ENCODE results near the gene BAIAP2.

BAIAP2 gene

GRCh38 chr17:81095383-81095762, 60.4 kb downstream of the BAIAP2 start:
- TF ChIP-seq YY1 (IDR thresholded peaks at IDR 0.05; ENCODE audit: low read depth) (no peak), TAF1 (IDR thresholded peaks at IDR 0.05; ENCODE audit: low read depth) (no peak), EGR1 (IDR thresholded peaks at IDR 0.05) (no peak), NFIC (IDR thresholded peaks at IDR 0.05) (no peak), ZBTB7A (IDR thresholded peaks at IDR 0.05; ENCODE audit: low read depth) (no peak), TEAD4 (IDR thresholded peaks at IDR 0.05) (no peak), CEBPB (IDR thresholded peaks at IDR 0.05) (no peak), MAX (IDR thresholded peaks at IDR 0.05) (no peak), REST (IDR thresholded peaks at IDR 0.05; ENCODE audit: low read depth) (no peak), RAD21 (IDR thresholded peaks at IDR 0.05; ENCODE audit: low read depth) (no peak), USF1 (IDR thresholded peaks at IDR 0.05) (no peak), EP300 (IDR thresholded peaks at IDR 0.05; ENCODE audit: borderline replicate concordance) (no peak), TCF12 (IDR thresholded peaks at IDR 0.05; ENCODE audit: low read depth) (no peak), FOXM1 (IDR thresholded peaks at IDR 0.05; ENCODE audit: borderline replicate concordance, low read depth) (no peak), CREB1 (IDR thresholded peaks at IDR 0.05; ENCODE audit: low read depth) (no peak)

- TF ChIP-seq CEBPB (IDR thresholded peaks at IDR 0.05): peak; percentile 72
- TF ChIP-seq FOXM1 (IDR thresholded peaks at IDR 0.05; ENCODE audit: borderline replicate concordance, low read depth): no peak
- TF ChIP-seq NFIC (IDR thresholded peaks at IDR 0.05): no peak
- TF ChIP-seq ZBTB7A (IDR thresholded peaks at IDR 0.05; ENCODE audit: low read depth): no peak
These were observed 61.8 kb downstream of the BAIAP2 start for GRCh38 chr17:81096741-81097133.

- TF ChIP-seq NFIC (IDR thresholded peaks at IDR 0.05) (no peak), CEBPB (IDR thresholded peaks at IDR 0.05) (no peak), CREB1 (IDR thresholded peaks at IDR 0.05; ENCODE audit: low read depth) (no peak), YY1 (IDR thresholded peaks at IDR 0.05; ENCODE audit: low read depth) (no peak), MAX (IDR thresholded peaks at IDR 0.05) (peak; percentile 27; the same call in 1 of the 2 replicates), RAD21 (IDR thresholded peaks at IDR 0.05; ENCODE audit: low read depth) (peak; percentile 76), REST (IDR thresholded peaks at IDR 0.05; ENCODE audit: low read depth) (no peak), FOXM1 (IDR thresholded peaks at IDR 0.05; ENCODE audit: borderline replicate concordance, low read depth) (no peak), TAF1 (IDR thresholded peaks at IDR 0.05; ENCODE audit: low read depth) (no peak), TCF12 (IDR thresholded peaks at IDR 0.05; ENCODE audit: low read depth) (0 out of 2 replicates have a peak, but pooled peaks have one; percentile 24), ZBTB7A (IDR thresholded peaks at IDR 0.05; ENCODE audit: low read depth) (peak; percentile 98), USF1 (IDR thresholded peaks at IDR 0.05) (no peak), TEAD4 (IDR thresholded peaks at IDR 0.05) (0 out of 2 replicates have a peak, but pooled peaks have one; percentile 35), EGR1 (IDR thresholded peaks at IDR 0.05) (peak; percentile 94), EP300 (IDR thresholded peaks at IDR 0.05; ENCODE audit: borderline replicate concordance) (no peak; the same call in 1 of the 2 replicates)
These were observed 62.4 kb downstream of the BAIAP2 start for GRCh38 chr17:81097134-81097942.

DNA sequence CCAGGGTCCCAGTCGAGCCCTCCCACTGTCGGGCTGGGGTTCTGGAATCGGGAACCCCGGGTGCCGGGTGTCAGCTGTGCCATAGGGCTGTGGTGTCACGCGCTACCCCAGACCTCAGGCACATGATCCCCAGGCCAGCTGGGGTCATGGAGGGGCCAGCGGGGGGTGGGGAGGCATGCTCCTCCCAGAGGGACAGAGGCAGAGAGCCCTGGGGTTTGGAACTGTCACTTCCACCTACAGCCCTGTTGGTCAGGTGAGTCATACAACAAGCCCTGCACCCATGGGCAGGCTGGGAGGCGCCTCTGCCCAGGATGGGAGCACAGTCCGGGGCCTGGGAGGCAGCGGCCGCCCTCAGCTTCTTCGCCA, 63.0 kb downstream of the BAIAP2 start:
- TF ChIP-seq NFIC (IDR thresholded peaks at IDR 0.05): no peak
- no peak for TF ChIP-seq CREB1 (IDR thresholded peaks at IDR 0.05; ENCODE audit: low read depth)
- TF ChIP-seq EP300 (IDR thresholded peaks at IDR 0.05; ENCODE audit: borderline replicate concordance): no peak

- TF ChIP-seq RAD21 (IDR thresholded peaks at IDR 0.05; ENCODE audit: low read depth) (no peak), EP300 (IDR thresholded peaks at IDR 0.05; ENCODE audit: borderline replicate concordance) (no peak), CREB1 (IDR thresholded peaks at IDR 0.05; ENCODE audit: low read depth) (no peak), TCF12 (IDR thresholded peaks at IDR 0.05; ENCODE audit: low read depth) (no peak), ZBTB7A (IDR thresholded peaks at IDR 0.05; ENCODE audit: low read depth) (no peak), TEAD4 (IDR thresholded peaks at IDR 0.05) (no peak), CEBPB (IDR thresholded peaks at IDR 0.05) (no peak), EGR1 (IDR thresholded peaks at IDR 0.05) (no peak), USF1 (IDR thresholded peaks at IDR 0.05) (no peak), YY1 (IDR thresholded peaks at IDR 0.05; ENCODE audit: low read depth) (no peak), FOXM1 (IDR thresholded peaks at IDR 0.05; ENCODE audit: borderline replicate concordance, low read depth) (no peak), NFIC (IDR thresholded peaks at IDR 0.05) (no peak), TAF1 (IDR thresholded peaks at IDR 0.05; ENCODE audit: low read depth) (no peak), REST (IDR thresholded peaks at IDR 0.05; ENCODE audit: low read depth) (no peak), MAX (IDR thresholded peaks at IDR 0.05) (no peak)
These were observed 64.9 kb downstream of the BAIAP2 start for GRCh38 chr17:81099888-81100287.

All from Ishikawa (cell line).